Measurements from ENCODE around the gene KLHDC7B.
A peak's percentile ranks its signal among the peaks of the same experiment; 100 is the strongest.

DNA sequence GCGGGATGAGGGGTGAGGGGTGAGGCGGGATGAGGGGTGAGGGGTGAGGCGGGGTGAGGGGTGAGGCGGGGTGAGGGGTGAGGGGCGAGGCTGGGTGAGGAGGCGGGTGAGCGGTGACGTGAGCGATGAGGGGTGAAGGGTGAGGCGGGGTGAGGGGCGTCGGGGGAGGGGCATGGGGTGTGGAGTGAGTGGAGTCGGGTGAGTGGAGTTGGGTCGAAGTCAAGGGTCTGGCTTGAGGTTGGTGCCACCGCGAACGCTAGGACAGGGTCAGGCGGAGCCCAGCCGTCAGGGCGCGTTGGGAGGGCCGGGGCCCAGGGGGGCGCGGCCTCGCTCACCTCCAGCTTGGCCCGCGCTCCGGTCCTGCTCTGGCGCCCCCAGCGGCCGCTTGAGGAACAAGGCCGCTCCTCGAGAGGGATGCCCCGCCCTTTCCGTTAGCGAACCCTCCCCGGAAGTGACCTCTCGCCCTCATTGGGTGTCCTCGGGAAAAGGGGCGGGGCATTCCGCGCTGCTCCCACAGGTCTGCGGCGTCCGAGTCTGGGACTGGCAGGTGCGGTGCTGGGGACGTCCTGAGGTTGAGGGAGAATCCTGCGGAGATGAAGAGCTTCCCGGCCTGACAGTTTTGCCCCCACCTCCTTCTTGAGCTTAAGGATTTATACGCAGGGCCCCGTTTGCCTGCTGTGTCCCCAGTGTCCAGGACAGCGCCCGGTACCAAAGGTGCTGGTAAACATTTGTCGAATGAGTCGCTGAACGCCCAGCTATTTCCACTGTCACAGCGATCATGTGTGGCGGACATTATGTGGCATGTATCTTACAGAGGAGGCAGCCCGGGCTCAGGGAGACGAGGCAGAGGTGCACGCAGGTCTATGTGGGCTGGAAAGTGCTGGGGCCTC lies 17.1 kb downstream of the KLHDC7B start, which contains the start of gene SYCE3:
- TF ChIP-seq, protein P1, sequence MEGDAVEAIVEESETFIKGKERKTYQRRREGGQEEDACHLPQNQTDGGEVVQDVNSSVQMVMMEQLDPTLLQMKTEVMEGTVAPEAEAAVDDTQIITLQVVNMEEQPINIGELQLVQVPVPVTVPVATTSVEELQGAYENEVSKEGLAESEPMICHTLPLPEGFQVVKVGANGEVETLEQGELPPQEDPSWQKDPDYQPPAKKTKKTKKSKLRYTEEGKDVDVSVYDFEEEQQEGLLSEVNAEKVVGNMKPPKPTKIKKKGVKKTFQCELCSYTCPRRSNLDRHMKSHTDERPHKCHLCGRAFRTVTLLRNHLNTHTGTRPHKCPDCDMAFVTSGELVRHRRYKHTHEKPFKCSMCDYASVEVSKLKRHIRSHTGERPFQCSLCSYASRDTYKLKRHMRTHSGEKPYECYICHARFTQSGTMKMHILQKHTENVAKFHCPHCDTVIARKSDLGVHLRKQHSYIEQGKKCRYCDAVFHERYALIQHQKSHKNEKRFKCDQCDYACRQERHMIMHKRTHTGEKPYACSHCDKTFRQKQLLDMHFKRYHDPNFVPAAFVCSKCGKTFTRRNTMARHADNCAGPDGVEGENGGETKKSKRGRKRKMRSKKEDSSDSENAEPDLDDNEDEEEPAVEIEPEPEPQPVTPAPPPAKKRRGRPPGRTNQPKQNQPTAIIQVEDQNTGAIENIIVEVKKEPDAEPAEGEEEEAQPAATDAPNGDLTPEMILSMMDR (IDR thresholded peaks at IDR 0.05): peak; percentile 92
- TF ChIP-seq POLR2AphosphoS5 (IDR thresholded peaks at IDR 0.05; ENCODE audit: low read depth, low read length): peak; percentile 54

Data from Panc1 (cell line).